A549 (cell line): Measurements from ENCODE around the gene WDR45B. TPM values are rescaled to one million over a fixed set of nuclear protein-coding genes. Genes with fewer than 3 reads are reported as not detected.

ENCODE experiments used
- ATAC-seq, 2 experiments: fragments of 200-7000 bp in 1 of 2; fragments of >200 bp in 1 of 2; cut with Nextera tagmentation in 1 of 2; cut with Tn5 transposase in 1 of 2; 3 replicates each; pipeline versions ENCODE4 v1.8.0 to v1.9.1; 2018 to 2020; ENCODE audit warnings: mild to moderate bottlenecking in 1 of 2, moderate library complexity in 1 of 2
- CTCF ChIA-PET: fragments of 300-600 bp; sonication (Branson Sonifier 250); formaldehyde crosslinking; extraction: SDS; loops from one replicate; lab custom pipeline; 2021; ENCODE audit warnings: antibody characterized with exemption, inconsistent platforms; lab: Yijun Ruan, JAX
- POLR2A ChIA-PET: fragments of 350-600 bp; formaldehyde crosslinking; extraction: SDS; loops from one replicate; lab custom pipeline; 2021; ENCODE audit warnings: antibody characterized with exemption, inconsistent platforms; lab: Yijun Ruan, JAX
- DNase-seq, 2 experiments: peaks; one replicate each; pipeline versions ENCODE4 v3.0.0 to v3.0.0-alpha.2; 2011 to 2016; ENCODE audit warnings: low read depth in 1 of 2, low spot score in 1 of 2
- FAIRE-seq: peaks from 2 replicates; lab custom pipeline; 2011; peaks lifted over from hg19 to GRCh38; lab: Jason Lieb, UNC
- H3K27ac ChIP-seq, 2 experiments: fragments of >200 bp; sonication (Bioruptor Twin); formaldehyde crosslinking; 3 replicates each; pipeline ENCODE4 v1.5.1; 2016 to 2017
- H3K4me1 ChIP-seq: fragments of >200 bp; sonication (Bioruptor Twin); formaldehyde crosslinking; 3 replicates; pipeline ENCODE4 v1.6.1; 2016
- H3K4me2 ChIP-seq: fragments of >200 bp; sonication (Bioruptor Twin); formaldehyde crosslinking; 3 replicates; pipeline ENCODE4 v1.6.1; 2016
- H3K4me3 ChIP-seq: fragments of >200 bp; sonication (Bioruptor Twin); formaldehyde crosslinking; 3 replicates; pipeline ENCODE4 v1.5.1; 2016
- H3K9me3 ChIP-seq: fragments of >200 bp; sonication (Bioruptor Twin); formaldehyde crosslinking; 3 replicates; pipeline ENCODE4 v1.6.1; 2016
- ATOH8 ChIP-seq: fragments of 250-450 bp; sonication (Bioruptor Pico); IDR thresholded peaks from 2 replicates; pipeline ENCODE4 v1.5.0; 2020; ENCODE audit warnings: low read depth, mild to moderate bottlenecking, moderate library complexity
- BCL3 ChIP-seq: fragments of >200 bp; sonication (Bioruptor Twin); formaldehyde crosslinking; IDR thresholded peaks from 3 replicates; pipeline ENCODE4 v1.6.1; 2016
- CTCF ChIP-seq: fragments of >200 bp; sonication (Bioruptor Twin); formaldehyde crosslinking; IDR thresholded peaks from 3 replicates; pipeline ENCODE4 v1.5.1; 2016
- ELK1 ChIP-seq: fragments of 150-350 bp; IDR thresholded peaks from 2 replicates; pipeline ENCODE4 v1.6.1; 2014; ENCODE audit warnings: low read depth, mild to moderate bottlenecking, low read length
- FOXS1 ChIP-seq: fragments of 250-450 bp; sonication (Bioruptor Pico); IDR thresholded peaks from 2 replicates; pipeline ENCODE4 v1.5.0; 2020; ENCODE audit warnings: mild to moderate bottlenecking, moderate library complexity
- HMGXB4 ChIP-seq: fragments of 250-450 bp; sonication (Bioruptor Pico); IDR thresholded peaks from 2 replicates; pipeline ENCODE4 v1.5.0; 2021; ENCODE audit warnings: mild to moderate bottlenecking, moderate library complexity, borderline replicate concordance
- HOXB5 ChIP-seq: fragments of 250-450 bp; sonication (Bioruptor Pico); IDR thresholded peaks from 2 replicates; pipeline ENCODE4 v1.5.0; 2020; ENCODE audit warnings: mild to moderate bottlenecking, moderate library complexity
- KDM1A ChIP-seq: fragments of 200-600 bp; sonication (generic); IDR thresholded peaks from 2 replicates; pipeline ENCODE4 v1.6.1; 2016; ENCODE audit warnings: low read depth, mild to moderate bottlenecking
- MAX ChIP-seq: IDR thresholded peaks from 2 replicates; pipeline ENCODE4 v1.6.1; 2012
- MAZ ChIP-seq: fragments of 150-350 bp; IDR thresholded peaks from 2 replicates; pipeline ENCODE4 v1.6.1; 2014; ENCODE audit warnings: antibody characterized with exemption, low read depth, low read length, borderline replicate concordance
- NFE2L2 ChIP-seq: fragments of 150-350 bp; conservative IDR thresholded peaks from 2 replicates; pipeline ENCODE4 v1.6.1; 2014; ENCODE audit warnings: low read length
- NPAS2 ChIP-seq: fragments of 250-450 bp; sonication (Bioruptor Pico); IDR thresholded peaks from 2 replicates; pipeline ENCODE4 v1.8.0; 2022; ENCODE audit warnings: mild to moderate bottlenecking, moderate library complexity, borderline replicate concordance
- PBX3 ChIP-seq: IDR thresholded peaks from 2 replicates; pipeline ENCODE4 v1.6.1; 2012
- POLR2AphosphoS2 ChIP-seq: conservative IDR thresholded peaks from 2 replicates; pipeline ENCODE4 v1.6.1; 2012; ENCODE audit warnings: low read length, improper control_type of control experiment, inconsistent platforms
- RCOR1 ChIP-seq: fragments of 150-350 bp; IDR thresholded peaks from 2 replicates; pipeline ENCODE4 v1.6.1; 2014; ENCODE audit warnings: antibody characterized with exemption, low read length, low read depth
- RNF2 ChIP-seq: fragments of 200-600 bp; sonication (generic); IDR thresholded peaks from 2 replicates; pipeline ENCODE4 v1.6.1; 2016; ENCODE audit warnings: low read depth, mild to moderate bottlenecking, antibody characterized with exemption, moderate library complexity, borderline replicate concordance
- ZNF302 ChIP-seq: fragments of 250-450 bp; sonication (Bioruptor Pico); IDR thresholded peaks from 2 replicates; pipeline ENCODE4 v1.9.0; 2021; ENCODE audit warnings: inconsistent platforms, mild to moderate bottlenecking, moderate library complexity
- ZSCAN20 ChIP-seq: fragments of 250-450 bp; sonication (Bioruptor Pico); IDR thresholded peaks from 2 replicates; pipeline ENCODE4 v1.8.0; 2022; ENCODE audit warnings: mild to moderate bottlenecking, moderate library complexity
- WGBS: methylation state at CpG from one replicate; pipeline ENCODE4 v1.1.6; 2017; ENCODE audit errors: missing lambda C conversion rate; 5-methylcytosine and 5-hydroxymethylcytosine counted together
- polyA plus RNA-seq, 4 experiments: library from polyadenylated mRNA; depleted of rRNA in 3 of 4; stranded (reverse); fragments of >200 nt; fragmentation: RNase III in 1 of 4; extraction: RNeasy Plus Mini Kit Qiagen cat#74134 plus additional on column Dnase treatment in 1 of 4; gene quantifications; 2 replicates in 3 of 4; 3 replicates in 1 of 4; pipeline ENCODE4 v1.2.3, GENCODE V29; 2011 to 2017

WDR45B gene
- polyA plus RNA-seq, 2 of the 4 experiments (the other 2 are of a cell fraction) = 88.2 to 124 TPM

GRCh38 chr17:82595893-82596292, 52.4 kb downstream of the WDR45B start (continued):
- no peak for TF ChIP-seq HOXB5 (CRISPR knock-in tag)
- no peak for TF ChIP-seq ATOH8 (CRISPR knock-in tag)

- FAIRE-seq = no peak
- CTCF ChIA-PET = interaction anchor here (0.9 kb wide), 1 partner anchor 43 kb away, joined by 4 read pairs; no protein-coding TSS in a partner anchor
- Histone ChIP-seq H3K27ac (no peak overlapping the region), H3K4me3 (no peak overlapping the region), H3K4me2 (peak overlapping the region; percentile 98; the same call in 2 of the 3 replicates), H3K9me3 (no peaks in the 10 kb centered on the region), H3K4me1 (peaks cover 21% of the 10 kb centered on the region)
- DNase-seq = no peak
- TF ChIP-seq ZNF302 = no peak
- no peak for TF ChIP-seq CTCF
- no peak for TF ChIP-seq FOXS1 (CRISPR knock-in tag)
- no peak for ATAC-seq
- WGBS = 98% methylated on average over 11 of the region's 11 CpGs
- POLR2A ChIA-PET = no interaction called here
These were observed 53.7 kb downstream of the WDR45B start for GRCh38 chr17:82594571-82594970.

GRCh38 chr17:82593590-82594087, 54.6 kb downstream of the WDR45B start:
- H3K4me2 ChIP-seq = peak overlapping the region; percentile 98
- DNase-seq (no peak), ATAC-seq (no peak), FAIRE-seq (no peak)
- peak overlapping the region; percentile 54 for H3K4me3 ChIP-seq
- TF ChIP-seq MAX = 0 out of 2 replicates have a peak, but pooled peaks have one; percentile 13
- TF ChIP-seq MAZ = no peak
- no peak for TF ChIP-seq HMGXB4 (CRISPR knock-in tag)
- TF ChIP-seq RNF2 = no peak
- no peak for TF ChIP-seq NFE2L2
- peak overlapping the region; percentile 86 to 93 for H3K27ac ChIP-seq
- POLR2A ChIA-PET = no interaction called here
- H3K4me1 ChIP-seq = peaks cover 26% of the 10 kb centered on the region
- H3K9me3 ChIP-seq = no peaks in the 10 kb centered on the region
- CTCF ChIA-PET = interaction anchor here (0.9 to 1.1 kb wide), 2 partner anchors 42 to 113 kb away, joined by 4 read pairs; no protein-coding TSS in a partner anchor
- 74% methylated on average over 27 of the region's 29 CpGs for WGBS

- FAIRE-seq = no peak
- peak overlapping the region; percentile 98 for H3K4me2 ChIP-seq
- H3K27ac ChIP-seq = peak overlapping the region; percentile 86 to 93
- H3K9me3 ChIP-seq = no peaks in the 10 kb centered on the region
- peaks cover 26% of the 10 kb centered on the region for H3K4me1 ChIP-seq
- peak overlapping the region; percentile 54 for H3K4me3 ChIP-seq
- peak; percentile 65 to 81 for DNase-seq
- ATAC-seq = peak; percentile 51 to 67
- ChIA-PET POLR2A (no interaction called here), CTCF (interaction anchor here (1.1 kb wide), 1 partner anchor 112 kb away, joined by 4 read pairs; no protein-coding TSS in a partner anchor)
- 19% methylated on average over 27 of the region's 29 CpGs for WGBS
- TF ChIP-seq RCOR1 (no peak), PBX3 (peak; percentile 50; the same call in 1 of the 2 replicates), KDM1A (no peak), ELK1 (no peak), NFE2L2 (0 out of 2 replicates have a peak, but pooled peaks have one; percentile 2), NPAS2 (CRISPR knock-in tag) (no peak), MAX (peak; percentile 42; the same call in 1 of the 2 replicates), ZSCAN20 (CRISPR knock-in tag) (no peak), BCL3 (0 out of 3 replicates have a peak, but pooled peaks have one; percentile 14), POLR2AphosphoS2 (no peak)
These were observed 55.3 kb downstream of the WDR45B start for GRCh38 chr17:82592767-82593589.
